GM12873 (cell line): ENCODE measurements around the gene BCO2.

Experiments used
- TF ChIP-seq, protein P1 (sequence below): IDR thresholded peaks from 2 replicates; pipeline ENCODE4 v1.5.1; 2012; ENCODE audit warnings: low read depth, mild to moderate bottlenecking, moderate library complexity, low read length, control low read depth; ENCODE audit not compliant: insufficient read depth; ENCODE audit errors: missing control alignments

BCO2 gene

DNA sequence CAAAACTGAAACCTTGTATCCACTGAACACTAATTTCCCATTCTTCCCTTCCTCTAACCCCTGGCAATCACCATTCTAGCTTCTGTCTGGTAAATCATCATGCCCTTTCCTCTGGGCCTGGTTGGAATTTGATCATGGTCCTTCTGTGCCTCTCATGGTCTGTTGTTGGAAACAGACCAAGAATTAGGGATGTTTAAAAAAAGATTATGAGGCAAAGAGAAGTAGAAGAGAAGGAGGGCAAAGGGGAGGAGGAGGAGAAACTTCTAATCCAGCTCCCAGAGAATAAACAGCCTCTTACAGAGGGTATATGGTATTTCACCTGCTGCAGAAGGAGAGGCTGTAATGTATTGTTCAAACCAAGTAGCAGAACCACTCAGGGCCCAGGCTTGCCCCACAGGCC lies 10.6 kb downstream of the BCO2 start:
- TF ChIP-seq, protein P1, sequence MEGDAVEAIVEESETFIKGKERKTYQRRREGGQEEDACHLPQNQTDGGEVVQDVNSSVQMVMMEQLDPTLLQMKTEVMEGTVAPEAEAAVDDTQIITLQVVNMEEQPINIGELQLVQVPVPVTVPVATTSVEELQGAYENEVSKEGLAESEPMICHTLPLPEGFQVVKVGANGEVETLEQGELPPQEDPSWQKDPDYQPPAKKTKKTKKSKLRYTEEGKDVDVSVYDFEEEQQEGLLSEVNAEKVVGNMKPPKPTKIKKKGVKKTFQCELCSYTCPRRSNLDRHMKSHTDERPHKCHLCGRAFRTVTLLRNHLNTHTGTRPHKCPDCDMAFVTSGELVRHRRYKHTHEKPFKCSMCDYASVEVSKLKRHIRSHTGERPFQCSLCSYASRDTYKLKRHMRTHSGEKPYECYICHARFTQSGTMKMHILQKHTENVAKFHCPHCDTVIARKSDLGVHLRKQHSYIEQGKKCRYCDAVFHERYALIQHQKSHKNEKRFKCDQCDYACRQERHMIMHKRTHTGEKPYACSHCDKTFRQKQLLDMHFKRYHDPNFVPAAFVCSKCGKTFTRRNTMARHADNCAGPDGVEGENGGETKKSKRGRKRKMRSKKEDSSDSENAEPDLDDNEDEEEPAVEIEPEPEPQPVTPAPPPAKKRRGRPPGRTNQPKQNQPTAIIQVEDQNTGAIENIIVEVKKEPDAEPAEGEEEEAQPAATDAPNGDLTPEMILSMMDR: no peak

DNA sequence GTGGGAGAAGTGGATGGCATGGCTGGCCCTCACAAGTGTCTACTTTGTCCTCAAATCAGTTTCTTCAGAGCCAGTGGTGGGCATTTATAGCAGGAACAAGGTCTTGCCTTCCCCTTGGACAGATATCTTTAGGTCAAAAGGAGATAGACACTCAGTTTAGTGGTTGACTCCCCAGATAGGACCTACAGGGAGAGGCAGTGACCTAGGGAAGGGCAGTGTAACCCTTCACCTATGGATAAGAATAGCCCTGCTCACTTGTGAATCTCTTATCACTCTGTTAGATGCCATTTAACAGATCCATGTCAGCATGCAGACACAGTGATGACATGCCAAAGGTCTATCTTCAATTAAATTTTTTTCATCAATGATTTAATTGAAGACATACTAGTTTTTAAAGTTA lies 11.0 kb downstream of the BCO2 start:
- TF ChIP-seq, protein P1: no peak

DNA sequence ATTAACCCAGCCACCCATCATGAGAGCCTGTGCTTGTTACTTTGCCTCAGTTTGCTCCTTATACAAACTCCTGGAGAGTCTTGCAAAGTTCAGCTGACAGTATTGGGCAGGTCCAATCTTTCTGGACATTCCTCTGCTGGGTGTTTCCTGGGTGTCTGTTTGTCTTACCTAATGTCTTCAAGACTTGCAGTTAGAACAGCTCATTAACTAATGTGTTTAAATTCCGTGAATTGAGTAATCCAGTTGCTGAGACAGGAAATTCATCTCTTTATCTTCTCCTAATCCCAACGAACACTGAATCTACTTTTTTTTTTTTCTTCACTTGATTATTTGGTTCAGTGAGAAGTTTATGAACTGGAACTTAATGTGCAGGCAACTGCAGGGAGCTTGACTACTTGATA lies 20.6 kb downstream of the BCO2 start:
- TF ChIP-seq, protein P1: no peak

DNA sequence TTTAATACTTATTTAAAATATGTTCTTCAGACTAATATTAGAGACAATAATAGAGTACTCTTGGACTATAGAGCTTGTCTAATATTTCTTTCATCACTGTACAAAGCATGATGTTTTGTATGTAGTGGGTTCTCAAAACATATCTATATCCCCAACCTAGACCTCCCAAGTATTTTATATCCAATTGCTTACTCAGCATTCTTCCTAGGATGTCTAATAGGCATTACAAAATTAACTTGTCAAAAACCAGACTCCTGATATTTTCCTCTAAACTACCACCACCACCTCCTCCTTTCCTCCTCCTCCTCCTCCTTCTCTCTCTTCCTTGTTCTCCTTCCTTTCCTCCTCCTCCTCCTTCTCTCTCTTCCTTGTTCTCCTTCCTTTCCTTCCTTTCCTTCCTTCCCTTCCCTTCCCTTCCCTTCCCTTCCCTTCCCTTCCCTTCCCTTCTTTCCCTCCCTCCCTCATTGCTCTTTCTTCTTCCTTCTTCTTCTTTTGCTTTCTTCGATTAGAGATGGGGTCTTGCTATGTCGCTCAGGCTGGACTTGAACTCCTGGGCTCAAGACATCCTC lies 21.3 kb downstream of the BCO2 start:
- TF ChIP-seq, protein P1: no peak

DNA sequence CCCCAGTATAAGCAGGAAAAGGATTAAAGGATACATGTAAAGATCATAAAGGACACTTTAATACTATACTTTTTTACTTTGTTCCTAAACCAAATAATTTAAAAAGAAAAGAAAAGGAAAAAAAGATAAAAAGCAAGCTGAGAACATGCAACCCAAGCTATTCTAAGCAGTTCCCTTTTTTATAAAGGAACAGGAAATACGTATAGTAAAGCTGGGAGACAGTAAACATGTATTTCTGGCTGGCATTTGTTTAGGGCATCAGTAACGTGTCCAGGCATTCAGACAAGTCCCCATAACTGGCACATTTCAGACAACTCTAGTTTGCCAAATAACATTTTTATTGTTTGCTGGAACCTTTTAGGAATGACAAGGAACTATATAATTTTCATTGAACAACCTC lies 24.9 kb downstream of the BCO2 start:
- TF ChIP-seq, protein P1: no peak

DNA sequence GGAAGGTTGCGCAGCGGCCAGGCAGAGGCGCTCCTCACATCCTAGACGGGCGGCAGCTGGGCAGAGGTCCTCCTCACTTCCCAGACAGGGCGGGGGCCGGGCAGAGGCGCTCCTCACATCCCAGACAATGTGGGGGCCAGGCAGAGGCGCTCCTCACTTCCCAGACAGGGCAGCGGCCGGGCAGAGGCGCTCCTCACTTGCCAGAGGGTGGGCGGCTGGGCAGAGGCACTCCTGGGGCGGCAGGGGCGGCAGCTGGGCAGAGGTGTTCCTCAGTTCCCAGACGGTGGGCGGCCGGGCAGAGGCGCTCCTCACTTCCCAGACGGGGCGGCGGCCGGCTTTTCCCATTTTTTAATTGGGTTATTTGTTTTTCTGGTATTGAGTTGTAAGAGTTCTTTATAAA lies 30.8 kb downstream of the BCO2 start:
- TF ChIP-seq, protein P1: no peak

DNA sequence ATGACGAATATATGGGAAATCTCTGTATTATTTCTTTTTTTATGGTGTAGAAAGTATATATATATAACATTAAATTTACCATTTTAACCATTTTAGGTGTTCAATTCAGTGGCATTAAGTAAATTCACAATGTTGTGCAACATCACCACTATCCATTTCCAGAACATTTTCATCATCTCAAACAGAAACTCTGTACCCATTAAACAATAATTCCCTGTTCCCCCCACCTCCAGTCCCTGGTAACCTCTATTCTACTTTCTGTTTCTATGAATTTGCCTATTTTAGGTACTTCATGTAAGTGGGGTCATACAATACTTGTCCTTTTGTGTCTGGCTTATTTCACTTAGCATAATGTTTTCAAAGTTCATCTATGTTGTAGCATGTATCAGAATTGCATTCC lies 35.6 kb downstream of the BCO2 start:
- TF ChIP-seq, protein P1: no peak
